MCF 10A (cell line): ENCODE results near the gene FBF1. TPM values are rescaled to one million over a fixed set of nuclear protein-coding genes. Genes with fewer than 3 reads are reported as not detected.

ENCODE experiments used
- BruUV-seq: library from RNA; stranded (reverse); fragments of 400-500 nt; replicated peaks from 2 replicates; lab custom pipeline; 2021; lab: Mats Ljungman, UMichigan
- CTCF ChIA-PET: fragments of 300-600 bp; sonication (Branson Sonifier 250); formaldehyde crosslinking; extraction: SDS; loops from one replicate; lab custom pipeline; 2021; ENCODE audit warnings: antibody characterized with exemption, inconsistent platforms; lab: Yijun Ruan, JAX
- POLR2A ChIA-PET: fragments of 300-600, 350-650 bp; sonication (Branson Sonifier 250); formaldehyde crosslinking; extraction: SDS; loops from one replicate; lab custom pipeline; 2020; ENCODE audit warnings: antibody characterized with exemption, inconsistent platforms; lab: Yijun Ruan, JAX
- DNase-seq: peaks from one replicate; pipeline ENCODE4 v3.0.0-alpha.2; 2018; ENCODE audit not compliant: unreplicated experiment
- H3K27ac Mint-ChIP-seq: one replicate; pipeline ENCODE4 v1.8.0; 2022; ENCODE audit warnings: mild to moderate bottlenecking, low read depth, mixed read lengths; ENCODE audit not compliant: unreplicated experiment
- H3K27me3 Mint-ChIP-seq: one replicate; pipeline ENCODE4 v1.8.0; 2022; ENCODE audit warnings: mixed read lengths; ENCODE audit not compliant: insufficient read depth, unreplicated experiment
- H3K36me3 Mint-ChIP-seq: one replicate; pipeline ENCODE4 v1.8.0; 2022; ENCODE audit warnings: mild to moderate bottlenecking, moderate library complexity, mixed read lengths; ENCODE audit not compliant: insufficient read depth, unreplicated experiment
- H3K4me1 Mint-ChIP-seq: one replicate; pipeline ENCODE4 v1.8.0; 2022; ENCODE audit warnings: mixed read lengths; ENCODE audit not compliant: insufficient read depth, unreplicated experiment
- H3K4me3 Mint-ChIP-seq: one replicate; pipeline ENCODE4 v1.8.0; 2022; ENCODE audit warnings: mild to moderate bottlenecking, moderate library complexity, mixed read lengths; ENCODE audit not compliant: unreplicated experiment
- H3K9me3 Mint-ChIP-seq: one replicate; pipeline ENCODE4 v1.8.0; 2022; ENCODE audit warnings: mixed read lengths; ENCODE audit not compliant: unreplicated experiment
- CTCF ChIP-seq: fragments of 200-600 bp; IDR thresholded peaks from one replicate; pipeline ENCODE4 v1.8.0; 2022; ENCODE audit warnings: antibody characterized with exemption, mild to moderate bottlenecking; ENCODE audit not compliant: unreplicated experiment
- intact Hi-C: fragments of 100-400 bp; cut with micrococcal nuclease; formaldehyde crosslinking; loops from 2 replicates; pipeline ENCODE4 v1.14.1; 2022
- total RNA-seq: library from RNA; stranded (reverse); gene quantifications from 2 replicates; pipeline ENCODE4 v1.2.3, GENCODE V29; 2022

Gene FBF1
- total RNA-seq, 1 experiment from 2014 or later: 14.0 TPM

- Mint-ChIP-seq H3K4me1 (no peaks in the 10 kb centered on the region), H3K36me3 (peaks cover 8% of the 10 kb centered on the region), H3K4me3 (no peak overlapping the region), H3K27ac (no peak overlapping the region), H3K27me3 (no peaks in the 10 kb centered on the region), H3K9me3 (no peaks in the 10 kb centered on the region)
- CTCF ChIA-PET: interaction anchor here (0.7 to 1.3 kb wide), 2 partner anchors 35 to 524 kb away, joined by 3 to 4 read pairs; no protein-coding TSS in a partner anchor
- DNase-seq: no peak
- no peak for TF ChIP-seq CTCF
- BruUV-seq: no TSS peak
- POLR2A ChIA-PET: interaction anchor here (2.1 kb wide), 1 partner anchor 11 kb away, joined by 8 read pairs; the partner anchor contains the start of gene TRIM65
- intact Hi-C loops: no loop called here
These were observed 55.4 kb downstream of the FBF1 start for GRCh38 chr17:75885431-75885830.

GRCh38 chr17:75881678-75882454 lies 59.0 kb downstream of the FBF1 start:
- H3K36me3 Mint-ChIP-seq: peaks cover 2% of the 10 kb centered on the region
- no peak overlapping the region for H3K4me3 Mint-ChIP-seq
- intact Hi-C loops: no loop called here
- no peak overlapping the region for H3K27ac Mint-ChIP-seq
- no TSS peak for BruUV-seq
- no peaks in the 10 kb centered on the region for H3K27me3 Mint-ChIP-seq
- TF ChIP-seq CTCF: no peak
- POLR2A ChIA-PET: interaction anchor here (0.6 to 1.6 kb wide), 4 partner anchors 14 to 371 kb away, joined by 3 to 6 read pairs (median 4); partner anchors contain the start of gene TRIM65
- no peak for DNase-seq
- CTCF ChIA-PET: interaction anchor here (0.6 to 1.5 kb wide), 3 partner anchors 14 to 99 kb away, joined by 3 to 7 read pairs (median 3); partner anchors contain the start of gene TRIM65
- H3K4me1 Mint-ChIP-seq: peaks cover 2% of the 10 kb centered on the region
- H3K9me3 Mint-ChIP-seq: no peaks in the 10 kb centered on the region

GRCh38 chr17:75880266-75880665 lies 60.6 kb downstream of the FBF1 start:
- H3K4me3 Mint-ChIP-seq: no peak overlapping the region
- POLR2A ChIA-PET: interaction anchor here (1.6 to 6.7 kb wide), 4 partner anchors 15 to 102 kb away, joined by 6 to 164 read pairs (median 86); partner anchors contain the start of genes TRIM65 and WBP2
- CTCF ChIA-PET: interaction anchor here (1.4 to 2.5 kb wide), 2 partner anchors 9 to 16 kb away, joined by 6 to 13 read pairs; partner anchors contain the start of gene TRIM65
- BruUV-seq: no TSS peak
- no peaks in the 10 kb centered on the region for H3K9me3 Mint-ChIP-seq
- H3K36me3 Mint-ChIP-seq: peaks cover 15% of the 10 kb centered on the region
- no peak for DNase-seq
- no peak overlapping the region for H3K27ac Mint-ChIP-seq
- intact Hi-C loops: no loop called here
- no peaks in the 10 kb centered on the region for H3K27me3 Mint-ChIP-seq
- TF ChIP-seq CTCF: no peak
- H3K4me1 Mint-ChIP-seq: peaks cover 13% of the 10 kb centered on the region
